ENCODE measurements around the gene TBC1D8. TPM values are rescaled to one million over a fixed set of nuclear protein-coding genes. Genes with fewer than 3 reads are reported as not detected.

TBC1D8 gene
- total and polyA plus RNA-seq, 7 experiments from 2014 or later = 0.30 to 20.1 (median 2.2) TPM

- no peak overlapping the region for H3K27ac ChIP-seq (ENCODE audit: low read depth, low read length)
- Mint-ChIP-seq H3K4me3 (no peak overlapping the region), H3K4me1 (no peaks in the 10 kb centered on the region), H3K27me3 (peaks cover 0 to 9% (median 0%) of the 10 kb centered on the region in 5 donors), H3K36me3 (peaks cover 0 to 6% (median 0%) of the 10 kb centered on the region in 5 donors), H3K9me3 (peaks cover 0 to 12% (median 0%) of the 10 kb centered on the region in 11 donors), H3K27ac (no peak overlapping the region)
- no peaks in the 10 kb centered on the region for H3K4me1 ChIP-seq (ENCODE audit: control insufficient read depth in 2 of 2, insufficient read depth in 2 of 2, low read length in 2 of 2)
- H3K27me3 ChIP-seq (ENCODE audit: control insufficient read depth in 2 of 2, insufficient read depth in 2 of 2, low read length in 2 of 2) = no peaks in the 10 kb centered on the region
- intact Hi-C loops (cut with micrococcal nuclease) = no loop called here
- DNase-seq (no peak), ATAC-seq (no peak)
- ChIA-PET CTCF (interaction anchor here (1.0 kb wide), 1 partner anchor 12 kb away, joined by 3 read pairs; no protein-coding TSS in a partner anchor), POLR2A (no interaction called here)
- H3K9me3 ChIP-seq (ENCODE audit: control insufficient read depth in 2 of 3, low read length in 3 of 3) = no peaks in the 10 kb centered on the region
- H3K4me3 ChIP-seq (ENCODE audit: low read length) = no peak overlapping the region
- H3K36me3 ChIP-seq (ENCODE audit: control insufficient read depth in 2 of 3, insufficient read depth in 3 of 3, low read length in 3 of 3) = no peaks in the 10 kb centered on the region
Measured at GRCh38 chr2:101193033-101193626, 41.9 kb upstream of the TBC1D8 start.

GRCh38 chr2:101190747-101191516 lies 39.8 kb upstream of the TBC1D8 start:
- ATAC-seq = peak; percentile 57
- Histone ChIP-seq H3K36me3 (ENCODE audit: control insufficient read depth in 2 of 3, insufficient read depth in 3 of 3, low read length in 3 of 3) (no peaks in the 10 kb centered on the region), H3K4me1 (ENCODE audit: control insufficient read depth in 2 of 2, insufficient read depth in 2 of 2, low read length in 2 of 2) (no peaks in the 10 kb centered on the region), H3K27ac (ENCODE audit: low read depth, low read length) (no peak overlapping the region), H3K4me3 (ENCODE audit: low read length) (no peak overlapping the region), H3K9me3 (ENCODE audit: control insufficient read depth in 2 of 3, low read length in 3 of 3) (no peaks in the 10 kb centered on the region), H3K27me3 (ENCODE audit: control insufficient read depth in 2 of 2, insufficient read depth in 2 of 2, low read length in 2 of 2) (no peaks in the 10 kb centered on the region)
- Mint-ChIP-seq H3K4me1 (no peaks in the 10 kb centered on the region), H3K27me3 (peaks cover 0 to 6% (median 0%) of the 10 kb centered on the region in 5 donors), H3K36me3 (peaks cover 0 to 12% (median 0%) of the 10 kb centered on the region in 5 donors), H3K4me3 (no peak overlapping the region), H3K27ac (no peak overlapping the region), H3K9me3 (peaks cover 0 to 21% (median 2%) of the 10 kb centered on the region in 11 donors)
- CTCF ChIA-PET = no interaction called here
- POLR2A ChIA-PET = no interaction called here
- intact Hi-C loops (cut with micrococcal nuclease) = no loop called here
- no peak for DNase-seq

- Mint-ChIP-seq H3K4me1 (no peaks in the 10 kb centered on the region), H3K4me3 (no peak overlapping the region), H3K27ac (no peak overlapping the region), H3K27me3 (peaks cover 0 to 6% (median 0%) of the 10 kb centered on the region in 5 donors), H3K36me3 (peaks cover 0 to 15% (median 0%) of the 10 kb centered on the region in 5 donors), H3K9me3 (peaks cover 0 to 21% (median 2%) of the 10 kb centered on the region in 11 donors)
- no peaks in the 10 kb centered on the region for H3K36me3 ChIP-seq (ENCODE audit: control insufficient read depth in 2 of 3, insufficient read depth in 3 of 3, low read length in 3 of 3)
- CTCF ChIA-PET = interaction anchor here (0.9 kb wide), 2 partner anchors 17 to 579 kb away, joined by 3 to 6 read pairs; no protein-coding TSS in a partner anchor
- intact Hi-C loops (cut with micrococcal nuclease) = no loop called here
- H3K4me3 ChIP-seq (ENCODE audit: low read length) = no peak overlapping the region
- POLR2A ChIA-PET = no interaction called here
- no peak for DNase-seq
- no peak overlapping the region for H3K27ac ChIP-seq (ENCODE audit: low read depth, low read length)
- H3K27me3 ChIP-seq (ENCODE audit: control insufficient read depth in 2 of 2, insufficient read depth in 2 of 2, low read length in 2 of 2) = no peaks in the 10 kb centered on the region
- H3K4me1 ChIP-seq (ENCODE audit: control insufficient read depth in 2 of 2, insufficient read depth in 2 of 2, low read length in 2 of 2) = no peaks in the 10 kb centered on the region
- ATAC-seq = no peak
- no peaks in the 10 kb centered on the region for H3K9me3 ChIP-seq (ENCODE audit: control insufficient read depth in 2 of 3, low read length in 3 of 3)
Measured at GRCh38 chr2:101188683-101189405, 37.7 kb upstream of the TBC1D8 start.

GRCh38 chr2:101187131-101187530 lies 35.9 kb upstream of the TBC1D8 start:
- H3K36me3 ChIP-seq (ENCODE audit: control insufficient read depth in 2 of 3, insufficient read depth in 3 of 3, low read length in 3 of 3) = no peaks in the 10 kb centered on the region
- ATAC-seq (no peak), DNase-seq (no peak)
- H3K4me1 ChIP-seq (ENCODE audit: control insufficient read depth in 2 of 2, insufficient read depth in 2 of 2, low read length in 2 of 2) = no peaks in the 10 kb centered on the region
- no peak overlapping the region for H3K27ac ChIP-seq (ENCODE audit: low read depth, low read length)
- CTCF ChIA-PET = no interaction called here
- Mint-ChIP-seq H3K27ac (no peak overlapping the region), H3K4me3 (no peak overlapping the region), H3K36me3 (peaks cover 0 to 15% (median 0%) of the 10 kb centered on the region in 5 donors), H3K9me3 (peaks cover 0 to 21% (median 2%) of the 10 kb centered on the region in 11 donors), H3K4me1 (no peaks in the 10 kb centered on the region), H3K27me3 (peaks cover 0 to 2% (median 0%) of the 10 kb centered on the region in 5 donors)
- POLR2A ChIA-PET = no interaction called here
- no peak overlapping the region for H3K4me3 ChIP-seq (ENCODE audit: low read length)
- intact Hi-C loops (cut with micrococcal nuclease) = no loop called here
- no peaks in the 10 kb centered on the region for H3K9me3 ChIP-seq (ENCODE audit: control insufficient read depth in 2 of 3, low read length in 3 of 3)
- no peaks in the 10 kb centered on the region for H3K27me3 ChIP-seq (ENCODE audit: control insufficient read depth in 2 of 2, insufficient read depth in 2 of 2, low read length in 2 of 2)

GRCh38 chr2:101185656-101186055 lies 34.5 kb upstream of the TBC1D8 start:
- Histone ChIP-seq H3K27me3 (ENCODE audit: control insufficient read depth in 2 of 2, insufficient read depth in 2 of 2, low read length in 2 of 2) (no peaks in the 10 kb centered on the region), H3K27ac (ENCODE audit: low read depth, low read length) (no peak overlapping the region), H3K4me3 (ENCODE audit: low read length) (no peak overlapping the region), H3K36me3 (ENCODE audit: control insufficient read depth in 2 of 3, insufficient read depth in 3 of 3, low read length in 3 of 3) (no peaks in the 10 kb centered on the region), H3K4me1 (ENCODE audit: control insufficient read depth in 2 of 2, insufficient read depth in 2 of 2, low read length in 2 of 2) (no peaks in the 10 kb centered on the region), H3K9me3 (ENCODE audit: control insufficient read depth in 2 of 3, low read length in 3 of 3) (no peaks in the 10 kb centered on the region)
- CTCF ChIA-PET = interaction anchor here (1.1 kb wide), 1 partner anchor 52 kb away, joined by 3 read pairs; no protein-coding TSS in a partner anchor
- no peak overlapping the region for H3K27ac Mint-ChIP-seq
- H3K27me3 Mint-ChIP-seq = no peaks in the 10 kb centered on the region
- peaks cover 0 to 21% (median 2%) of the 10 kb centered on the region in 11 donors for H3K9me3 Mint-ChIP-seq
- POLR2A ChIA-PET = no interaction called here
- H3K4me1 Mint-ChIP-seq = no peaks in the 10 kb centered on the region
- intact Hi-C loops (cut with micrococcal nuclease) = no loop called here
- ATAC-seq (no peak), DNase-seq (no peak)
- peaks cover 0 to 15% (median 0%) of the 10 kb centered on the region in 5 donors for H3K36me3 Mint-ChIP-seq
- H3K4me3 Mint-ChIP-seq = no peak overlapping the region

GRCh38 chr2:101185085-101185484 lies 33.9 kb upstream of the TBC1D8 start:
- ChIA-PET CTCF (interaction anchor here (0.9 to 1.1 kb wide), 3 partner anchors 33 to 1041 kb away, joined by 3 read pairs; no protein-coding TSS in a partner anchor), POLR2A (no interaction called here)
- no peak overlapping the region for H3K4me3 ChIP-seq (ENCODE audit: low read length)
- intact Hi-C loops (cut with micrococcal nuclease) = no loop called here
- H3K4me1 ChIP-seq (ENCODE audit: control insufficient read depth in 2 of 2, insufficient read depth in 2 of 2, low read length in 2 of 2) = no peaks in the 10 kb centered on the region
- ATAC-seq (no peak), DNase-seq (no peak)
- H3K27me3 Mint-ChIP-seq = no peaks in the 10 kb centered on the region
- peaks cover 0 to 15% (median 0%) of the 10 kb centered on the region in 5 donors for H3K36me3 Mint-ChIP-seq
- H3K9me3 Mint-ChIP-seq = peaks cover 0 to 21% (median 2%) of the 10 kb centered on the region in 11 donors
- no peaks in the 10 kb centered on the region for H3K9me3 ChIP-seq (ENCODE audit: control insufficient read depth in 2 of 3, low read length in 3 of 3)
- no peak overlapping the region for H3K4me3 Mint-ChIP-seq
- H3K4me1 Mint-ChIP-seq = no peaks in the 10 kb centered on the region
- H3K36me3 ChIP-seq (ENCODE audit: control insufficient read depth in 2 of 3, insufficient read depth in 3 of 3, low read length in 3 of 3) = no peaks in the 10 kb centered on the region
- no peak overlapping the region for H3K27ac ChIP-seq (ENCODE audit: low read depth, low read length)
- H3K27me3 ChIP-seq (ENCODE audit: control insufficient read depth in 2 of 2, insufficient read depth in 2 of 2, low read length in 2 of 2) = no peaks in the 10 kb centered on the region
- H3K27ac Mint-ChIP-seq = no peak overlapping the region
